DMS 273 treated with DMSO at 0.1 percent for 48 hours (cell line): ENCODE results near the gene BOC.

Source experiments
- DNase-seq: peaks from one replicate; lab custom pipeline; 2025; lab: John Stamatoyannopoulos, UW

BOC gene

DNA sequence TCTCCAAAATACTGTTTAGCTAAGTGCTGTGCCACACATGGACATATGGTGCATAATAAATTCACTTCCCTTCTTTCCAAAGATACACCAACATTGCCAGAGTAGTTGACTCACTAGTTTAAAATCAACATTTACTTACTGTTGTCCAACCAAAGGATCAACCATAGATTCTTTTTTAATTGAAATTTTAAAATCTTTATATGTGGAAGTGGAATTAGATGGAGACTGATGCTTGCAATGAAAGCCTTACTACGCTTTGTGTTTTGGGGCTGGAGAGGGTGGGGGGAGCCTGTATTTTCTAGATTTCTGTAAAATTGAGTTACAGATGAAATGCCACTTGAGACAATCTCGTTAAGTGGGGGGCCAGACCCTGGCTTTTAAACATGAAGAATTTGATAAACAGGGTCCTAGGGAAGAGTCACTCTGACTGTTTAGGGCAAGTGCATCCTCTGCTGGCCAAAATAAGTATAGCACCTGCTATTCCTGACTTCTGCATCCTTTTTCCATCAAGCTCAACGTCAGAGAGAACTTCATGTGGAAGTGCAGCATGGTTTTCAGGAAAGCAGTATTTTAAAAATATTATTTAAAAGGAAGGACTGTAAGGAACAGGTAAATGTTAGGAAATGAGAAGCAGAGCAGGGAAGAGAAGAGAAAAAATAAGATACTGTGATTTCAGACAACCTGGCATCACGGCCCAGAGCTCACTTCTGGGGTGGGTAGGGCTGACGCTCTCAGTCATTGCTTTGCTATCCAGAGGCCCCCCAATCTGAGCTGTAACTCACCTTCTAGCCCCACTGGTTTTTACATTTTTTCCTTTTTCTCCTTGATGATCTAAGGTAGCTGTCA is 76.7 kb downstream of the BOC start:
- peak; percentile 37 for DNase-seq

DNA sequence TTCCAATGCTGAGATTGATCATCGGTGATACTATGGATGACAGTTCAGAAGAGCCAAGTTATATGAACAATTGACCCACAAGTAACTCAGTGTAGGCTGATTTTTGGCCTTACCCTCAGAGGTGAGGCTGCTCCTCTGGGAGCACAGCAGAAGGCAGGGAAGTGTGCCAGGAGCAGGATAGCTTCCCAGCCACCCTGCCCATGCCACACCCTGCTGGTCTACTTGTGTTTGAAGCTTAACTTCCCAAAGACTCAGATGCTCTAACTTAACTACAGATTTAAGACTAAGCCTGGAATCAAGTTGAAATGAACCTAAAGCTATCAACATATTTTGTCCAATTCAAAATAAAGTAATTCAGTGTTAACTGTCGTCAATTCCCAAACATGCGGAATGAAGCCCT is 77.5 kb downstream of the BOC start:
- no peak for DNase-seq

DNA sequence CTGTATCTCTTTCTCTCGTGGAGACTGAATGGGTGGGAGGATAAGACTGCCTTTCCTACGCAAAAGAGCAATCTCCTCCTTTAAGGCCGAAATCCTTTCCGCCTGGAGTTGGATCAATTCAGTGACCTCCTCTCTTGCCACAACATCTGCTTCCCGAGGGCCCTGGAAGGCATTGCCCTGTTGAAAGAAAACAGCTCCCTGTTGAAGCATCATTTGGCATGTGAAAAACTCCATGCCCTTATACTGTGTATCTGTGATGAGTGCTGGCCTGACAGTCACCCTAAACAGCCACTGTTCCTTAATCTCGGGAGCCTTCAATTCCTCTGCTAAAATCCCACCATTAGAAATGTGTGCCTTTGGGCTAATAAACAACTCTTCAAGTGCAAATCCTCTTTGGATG is 80.2 kb downstream of the BOC start:
- no peak for DNase-seq

GRCh38 chr3:113292933-113293332 is 81.6 kb downstream of the BOC start:
- no peak for DNase-seq

- no peak for DNase-seq
Measured at GRCh38 chr3:113293348-113293747, 82.0 kb downstream of the BOC start.

DNA sequence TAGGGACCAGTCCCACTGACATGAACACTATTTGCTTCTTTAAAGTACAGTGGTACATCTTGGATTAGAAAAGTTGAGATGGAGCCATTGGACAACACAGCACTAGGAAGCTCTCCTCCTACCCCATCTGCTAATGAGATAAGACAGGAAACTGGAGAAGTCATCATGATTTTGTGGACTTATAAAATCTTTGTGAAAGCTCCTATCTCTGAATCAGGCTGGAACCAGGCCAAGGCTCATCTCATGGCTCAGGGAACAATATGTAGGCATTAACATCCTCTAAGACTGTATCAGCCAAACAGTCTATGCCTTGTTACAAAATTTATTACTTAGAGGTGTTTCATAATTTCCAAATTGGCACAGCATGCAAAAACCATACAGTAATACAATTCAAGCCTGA is 84.1 kb downstream of the BOC start:
- DNase-seq = no peak

- no peak for DNase-seq
Measured at GRCh38 chr3:113297287-113297686, 85.9 kb downstream of the BOC start.

- DNase-seq = no peak
Measured at GRCh38 chr3:113297841-113298240, 86.5 kb downstream of the BOC start.

DNA sequence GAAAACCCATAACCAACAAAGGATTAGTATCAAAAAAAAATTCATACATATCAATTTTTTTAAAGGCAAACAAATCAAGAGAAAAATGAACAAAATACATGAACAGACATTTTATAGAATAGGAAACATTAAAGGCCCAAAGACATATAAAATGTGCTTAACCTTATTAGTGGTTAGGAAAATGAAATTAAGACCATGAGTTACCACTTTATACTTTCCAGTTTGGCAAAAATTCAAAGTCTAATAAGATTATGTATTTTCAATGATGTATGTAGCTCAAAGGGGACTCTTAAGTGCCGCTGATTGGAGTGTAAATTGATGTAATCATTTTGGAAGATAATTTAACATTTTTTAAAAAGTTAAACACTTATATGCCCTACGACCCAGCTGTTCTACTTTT is 89.2 kb downstream of the BOC start:
- DNase-seq = no peak

- DNase-seq = no peak
Measured at GRCh38 chr3:113304102-113304501, 92.7 kb downstream of the BOC start.

DNA sequence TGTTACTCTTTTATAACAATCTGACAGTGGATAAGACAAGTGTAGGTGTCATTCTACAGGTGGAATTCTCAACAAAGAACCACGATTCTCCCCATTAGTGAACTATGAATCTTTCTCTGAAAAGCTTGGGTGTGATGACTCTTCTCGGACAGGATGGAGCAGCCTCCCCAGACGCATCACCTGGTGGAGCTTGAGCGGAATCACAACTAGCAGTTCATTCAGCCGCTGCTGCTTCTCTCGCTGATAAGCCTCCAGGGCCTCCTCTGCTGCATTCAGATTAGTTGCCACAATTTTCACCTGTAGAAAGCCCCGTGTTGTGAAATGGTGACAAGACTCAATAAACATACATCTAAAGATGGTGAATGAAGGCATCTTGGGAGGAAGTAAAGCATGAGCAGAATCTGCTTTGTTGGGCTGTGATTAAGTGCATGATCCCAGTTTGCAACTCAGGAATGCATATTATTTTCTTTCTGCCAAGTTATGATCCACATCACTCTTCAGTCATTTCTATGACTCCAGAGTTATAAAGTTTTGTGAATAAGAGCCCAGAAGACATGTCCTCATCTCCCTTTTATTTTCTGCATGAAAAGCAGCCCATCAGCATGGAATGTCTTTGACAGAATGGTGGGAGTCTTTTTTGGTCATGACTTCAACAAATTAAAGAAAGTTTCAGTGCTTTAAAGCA is 93.6 kb downstream of the BOC start:
- no peak for DNase-seq

GRCh38 chr3:113310960-113311359 is 99.6 kb downstream of the BOC start:
- DNase-seq = no peak

DNA sequence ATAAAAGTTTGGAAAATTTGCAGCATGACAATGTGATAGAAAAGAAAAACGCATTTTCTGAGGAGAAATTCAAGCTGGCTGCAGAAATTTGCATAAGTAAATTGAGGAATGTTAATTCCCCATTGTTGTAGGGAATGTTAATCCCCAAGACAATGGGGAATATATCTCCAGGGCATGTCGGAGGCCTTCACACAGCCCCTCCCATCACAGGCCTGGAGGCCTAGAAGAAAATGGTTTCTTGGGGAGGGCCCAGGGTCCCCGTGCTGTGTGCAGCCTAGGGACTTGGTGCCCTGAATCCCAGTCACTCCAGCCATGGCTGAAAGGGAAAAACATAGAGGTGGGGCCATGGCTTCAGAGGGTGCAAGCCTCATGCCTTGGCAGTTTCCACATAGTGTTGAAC is 101.1 kb downstream of the BOC start:
- no peak for DNase-seq

DNA sequence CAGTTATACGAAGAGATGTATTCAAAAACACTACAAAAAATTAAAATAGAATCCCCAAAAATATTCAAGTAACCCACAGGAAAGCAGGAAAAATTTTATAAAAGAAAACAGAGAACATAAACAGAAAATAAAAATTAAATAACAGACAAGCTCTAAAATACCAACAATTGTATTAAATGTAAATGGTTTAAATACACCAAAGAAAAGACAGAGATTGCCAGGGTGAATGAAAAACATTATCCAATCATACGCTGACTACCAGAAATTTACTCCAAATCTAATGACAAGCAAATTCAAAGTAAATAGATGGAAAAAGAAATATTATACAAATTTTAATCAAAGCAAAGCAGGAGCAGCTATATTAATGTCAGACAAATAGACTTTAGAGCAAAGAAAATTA is 103.6 kb downstream of the BOC start:
- DNase-seq = no peak

DNA sequence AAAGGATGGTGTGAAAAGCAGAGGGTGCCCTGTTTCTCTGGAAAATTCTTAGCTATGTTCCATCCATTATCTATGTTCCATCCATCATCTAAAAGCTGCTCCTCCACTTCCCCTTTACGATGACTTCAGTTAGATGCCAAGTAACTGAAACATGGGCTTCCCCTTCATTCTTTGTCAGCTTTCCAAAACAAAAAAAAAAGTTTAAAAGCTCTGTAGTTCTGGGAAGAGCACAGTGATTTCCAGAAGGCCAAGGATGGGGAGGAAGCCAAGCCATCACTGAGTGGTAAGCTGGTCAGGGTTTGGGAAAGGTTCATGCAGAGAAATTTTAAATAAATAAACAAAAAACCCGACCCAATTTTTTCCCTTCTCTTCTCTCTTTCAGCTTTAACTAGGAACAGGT is 118.4 kb downstream of the BOC start:
- DNase-seq = no peak

DNA sequence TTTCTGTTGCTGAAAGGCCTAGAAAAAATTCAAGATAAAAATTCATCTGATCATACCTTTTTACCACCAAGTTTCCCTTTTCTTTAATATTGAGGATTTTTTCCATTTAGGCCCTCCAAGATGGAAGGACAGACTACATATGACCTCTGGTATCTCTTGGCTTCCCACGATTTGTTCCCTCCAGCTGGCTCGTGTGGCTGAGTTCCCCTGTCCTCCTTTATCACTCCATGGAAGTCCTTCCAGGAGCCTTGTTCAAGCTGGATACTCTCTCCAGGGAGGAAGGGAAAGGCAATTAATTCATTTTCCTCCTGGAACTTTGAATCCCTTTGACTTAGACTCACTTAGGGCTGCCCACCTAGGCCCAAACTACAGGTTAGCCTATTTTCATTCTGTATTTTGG is 119.4 kb downstream of the BOC start:
- no peak for DNase-seq

GRCh38 chr3:113331187-113331586 is 119.8 kb downstream of the BOC start:
- DNase-seq = no peak
